Loucy (cell line): Measurements from ENCODE around the gene CFAP69.

Source experiments
- EZH2phosphoT487 ChIP-seq: fragments of 200-600 bp; IDR thresholded peaks from 2 replicates; pipeline ENCODE4 v1.6.1; 2018; ENCODE audit warnings: antibody characterized with exemption, mild to moderate bottlenecking, moderate library complexity, borderline replicate concordance
- TF ChIP-seq, protein P1 (sequence below): fragments of 200-600 bp; sonication (generic); conservative IDR thresholded peaks from 2 replicates; pipeline ENCODE4 v1.5.1; 2014; ENCODE audit warnings: mild to moderate bottlenecking, antibody characterized with exemption, low read length

DNA sequence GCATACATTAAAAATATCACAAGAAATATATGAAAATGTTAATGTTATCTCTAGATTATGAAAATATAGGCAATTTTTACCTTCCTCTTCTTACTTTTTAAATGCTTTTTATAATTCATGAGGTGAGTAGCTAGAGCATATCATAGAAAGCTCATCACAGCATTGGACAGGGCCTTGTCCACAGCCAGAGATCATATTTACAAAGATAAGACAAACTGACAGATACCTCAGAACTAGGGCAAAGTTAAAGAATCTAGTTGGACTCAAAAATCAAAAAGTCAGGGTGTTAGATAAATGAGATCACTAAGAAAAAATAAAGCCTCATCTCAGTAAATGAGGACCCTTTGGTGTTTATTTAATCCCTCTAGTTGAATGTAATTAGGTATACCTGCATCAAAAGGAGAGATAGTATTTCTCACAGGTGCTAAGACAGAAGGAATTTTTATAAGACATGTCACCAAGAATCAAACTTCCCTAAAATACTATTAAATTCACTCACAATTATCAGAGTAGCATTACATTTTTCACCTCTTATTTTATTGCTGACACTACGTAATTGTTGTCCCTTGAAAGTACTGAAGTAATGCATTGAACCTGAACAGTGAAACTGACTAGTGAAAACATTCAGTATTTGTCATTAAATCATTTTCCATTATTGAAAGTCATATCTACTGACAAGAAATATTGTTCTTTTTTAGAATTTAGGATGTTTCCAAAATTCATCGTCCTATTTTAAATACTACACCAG lies 25.6 kb downstream of the CFAP69 start:
- TF ChIP-seq, protein P1, sequence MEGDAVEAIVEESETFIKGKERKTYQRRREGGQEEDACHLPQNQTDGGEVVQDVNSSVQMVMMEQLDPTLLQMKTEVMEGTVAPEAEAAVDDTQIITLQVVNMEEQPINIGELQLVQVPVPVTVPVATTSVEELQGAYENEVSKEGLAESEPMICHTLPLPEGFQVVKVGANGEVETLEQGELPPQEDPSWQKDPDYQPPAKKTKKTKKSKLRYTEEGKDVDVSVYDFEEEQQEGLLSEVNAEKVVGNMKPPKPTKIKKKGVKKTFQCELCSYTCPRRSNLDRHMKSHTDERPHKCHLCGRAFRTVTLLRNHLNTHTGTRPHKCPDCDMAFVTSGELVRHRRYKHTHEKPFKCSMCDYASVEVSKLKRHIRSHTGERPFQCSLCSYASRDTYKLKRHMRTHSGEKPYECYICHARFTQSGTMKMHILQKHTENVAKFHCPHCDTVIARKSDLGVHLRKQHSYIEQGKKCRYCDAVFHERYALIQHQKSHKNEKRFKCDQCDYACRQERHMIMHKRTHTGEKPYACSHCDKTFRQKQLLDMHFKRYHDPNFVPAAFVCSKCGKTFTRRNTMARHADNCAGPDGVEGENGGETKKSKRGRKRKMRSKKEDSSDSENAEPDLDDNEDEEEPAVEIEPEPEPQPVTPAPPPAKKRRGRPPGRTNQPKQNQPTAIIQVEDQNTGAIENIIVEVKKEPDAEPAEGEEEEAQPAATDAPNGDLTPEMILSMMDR = no peak
- TF ChIP-seq EZH2phosphoT487 = no peak
